K562 (cell line): ENCODE measurements around the gene MRPL28. TPM values are rescaled to one million over a fixed set of nuclear protein-coding genes. Genes with fewer than 3 reads are reported as not detected.

Source experiments
- BRF1 ChIP-seq: IDR thresholded peaks from 3 replicates; pipeline ENCODE4 v1.6.1; 2011; ENCODE audit warnings: borderline replicate concordance, mild to moderate bottlenecking; ENCODE audit not compliant: insufficient read length; ENCODE audit errors: extremely low read depth
- CREM ChIP-seq: IDR thresholded peaks from 2 replicates; pipeline ENCODE4 v1.6.1; 2014; ENCODE audit warnings: antibody characterized with exemption, low read depth
- GATAD2A ChIP-seq: fragments of 450-650 bp; IDR thresholded peaks from 2 replicates; pipeline ENCODE4 v1.6.1; 2017
- HMGN3 ChIP-seq: IDR thresholded peaks from 2 replicates; pipeline ENCODE4 v1.6.1; 2011; ENCODE audit warnings: borderline replicate concordance, low read depth, mild to moderate bottlenecking, mixed read lengths, low read length; ENCODE audit not compliant: insufficient read length; ENCODE audit errors: extremely low read depth
- MTF1 ChIP-seq: fragments of 250-450 bp; sonication (Bioruptor Pico); IDR thresholded peaks from 2 replicates; pipeline ENCODE4 v1.9.0; 2021; ENCODE audit warnings: moderate library complexity, mild to moderate bottlenecking, inconsistent platforms, borderline replicate concordance
- NCOA1 ChIP-seq: fragments of 450-650 bp; IDR thresholded peaks from 2 replicates; pipeline ENCODE4 v1.6.1; 2016; ENCODE audit warnings: low read depth
- PHF8 ChIP-seq: fragments of 200-600 bp; sonication (generic); IDR thresholded peaks from 2 replicates; pipeline ENCODE4 v1.6.1; 2012; ENCODE audit warnings: mixed run types, mild to moderate bottlenecking, inconsistent platforms, low read length, moderate library complexity, borderline replicate concordance
- POLR2A ChIP-seq: fragments of 450-650 bp; conservative IDR thresholded peaks from 2 replicates; pipeline ENCODE4 v1.6.1; 2016
- POLR2AphosphoS5 ChIP-seq: IDR thresholded peaks from 2 replicates; pipeline ENCODE4 v1.6.1; 2011; ENCODE audit warnings: mild to moderate bottlenecking, low read depth, low read length, moderate library complexity; ENCODE audit not compliant: control insufficient read depth, insufficient read depth
- RAD21 ChIP-seq, 2 experiments: fragments of 250-450 bp in 1 of 2; fragments of 450-650 bp in 1 of 2; sonication (Bioruptor Pico) in 1 of 2; formaldehyde crosslinking in 1 of 2; IDR thresholded peaks in 1 of 2; conservative IDR thresholded peaks in 1 of 2; 2 replicates each; pipeline versions ENCODE4 v1.4.0 to v1.8.0; 2020 to 2022; ENCODE audit warnings: mild to moderate bottlenecking in 2 of 2, moderate library complexity in 1 of 2
- SRSF9 ChIP-seq: fragments of 200-400 bp; formaldehyde crosslinking; IDR thresholded peaks from 2 replicates; pipeline ENCODE4 v1.6.1; 2017; ENCODE audit warnings: low read depth, low read length, borderline replicate concordance
- ZFP1 ChIP-seq: fragments of 450-650 bp; formaldehyde crosslinking; IDR thresholded peaks from 2 replicates; pipeline ENCODE4 v1.4.0; 2020; ENCODE audit warnings: mild to moderate bottlenecking, mixed read lengths
- ZNF197 ChIP-seq: fragments of 200-800 bp; sonication (Bioruptor generic); IDR thresholded peaks from 2 replicates; pipeline ENCODE4 v1.6.1; 2016; ENCODE audit warnings: low read depth, missing genetic modification characterization, missing compliant biosample characterization
- ZNF239 ChIP-seq: fragments of 250-450 bp; sonication (Bioruptor Pico); IDR thresholded peaks from 2 replicates; pipeline ENCODE4 v1.4.0; 2020; ENCODE audit warnings: mild to moderate bottlenecking
- ZNF57 ChIP-seq: fragments of 450-650 bp; formaldehyde crosslinking; IDR thresholded peaks from 2 replicates; pipeline ENCODE4 v1.4.0; 2020; ENCODE audit warnings: mild to moderate bottlenecking, moderate library complexity
- ZNF644 ChIP-seq: fragments of 200-800 bp; sonication (Bioruptor generic); IDR thresholded peaks from 2 replicates; pipeline ENCODE4 v1.6.1; 2016; ENCODE audit warnings: low read depth, missing genetic modification characterization, missing compliant biosample characterization
- polyA plus RNA-seq, 8 experiments: library from polyadenylated mRNA; depleted of rRNA in 4 of 8; stranded (reverse) in 5 of 8; unstranded in 3 of 8; fragments of >200 nt; fragmentation: Nextera tagmentation in 2 of 8; fragmentation: Illumina TruSeq in 1 of 8; extraction: Ambion mirVana in 2 of 8; extraction: Trizol in 1 of 8; gene quantifications; 2 replicates each; pipeline versions ENCODE4 v1.2.1 to v1.2.3, GENCODE V29; 2011 to 2014; ENCODE audit warnings: inconsistent platforms in 1 of 8, missing spikeins in 1 of 8
- total RNA-seq, 7 experiments: library from RNA; depleted of rRNA in 6 of 7; stranded (reverse); fragments of >200 nt in 6 of 7; fragmentation: Illumina TruSeq in 2 of 7; extraction: Trizol in 2 of 7; gene quantifications; 2 replicates each; pipeline versions ENCODE4 v1.2.1 to v1.2.3, GENCODE V29; 2011 to 2021; ENCODE audit warnings: low replicate concordance in 1 of 7
- TF ChIP-seq, protein P1 (sequence below), 2 experiments: fragments of 450-650 bp; conservative IDR thresholded peaks; 2 replicates each; pipeline ENCODE4 v1.6.1; 2017; ENCODE audit warnings: mild to moderate bottlenecking in 2 of 2, moderate library complexity in 2 of 2
- TF ChIP-seq, protein P2 (sequence below): sonication (generic); formaldehyde crosslinking; IDR thresholded peaks from 2 replicates; pipeline ENCODE4 v1.8.0; 2022; ENCODE audit warnings: missing genetic modification reagents, mild to moderate bottlenecking, borderline replicate concordance
- TF ChIP-seq, protein P3 (sequence below), 2 experiments: fragments of 150-350 bp in 1 of 2; IDR thresholded peaks; 2 replicates each; pipeline ENCODE4 v1.6.1; 2012 to 2016; ENCODE audit warnings: low read depth in 2 of 2, low read length in 2 of 2, mild to moderate bottlenecking in 1 of 2, moderate library complexity in 1 of 2

MRPL28 gene
- total and polyA plus RNA-seq, 9 of the 15 experiments (the other 6 are each of a cell fraction or from before 2014, with no cell fraction given), result 2.5 to 323 (median 175) TPM

- TF ChIP-seq, protein P1, sequence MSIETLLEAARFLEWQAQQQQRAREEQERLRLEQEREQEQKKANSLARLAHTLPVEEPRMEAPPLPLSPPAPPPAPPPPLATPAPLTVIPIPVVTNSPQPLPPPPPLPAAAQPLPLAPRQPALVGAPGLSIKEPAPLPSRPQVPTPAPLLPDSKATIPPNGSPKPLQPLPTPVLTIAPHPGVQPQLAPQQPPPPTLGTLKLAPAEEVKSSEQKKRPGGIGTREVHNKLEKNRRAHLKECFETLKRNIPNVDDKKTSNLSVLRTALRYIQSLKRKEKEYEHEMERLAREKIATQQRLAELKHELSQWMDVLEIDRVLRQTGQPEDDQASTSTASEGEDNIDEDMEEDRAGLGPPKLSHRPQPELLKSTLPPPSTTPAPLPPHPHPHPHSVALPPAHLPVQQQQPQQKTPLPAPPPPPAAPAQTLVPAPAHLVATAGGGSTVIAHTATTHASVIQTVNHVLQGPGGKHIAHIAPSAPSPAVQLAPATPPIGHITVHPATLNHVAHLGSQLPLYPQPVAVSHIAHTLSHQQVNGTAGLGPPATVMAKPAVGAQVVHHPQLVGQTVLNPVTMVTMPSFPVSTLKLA (conservative IDR thresholded peaks at IDR 0.05), result no peak; a peak in 2 of 4 replicates
- TF ChIP-seq ZFP1, result no peak
- no peak for TF ChIP-seq ZNF644 (tag)
- no peak for TF ChIP-seq CREM
- no peak for TF ChIP-seq POLR2AphosphoS5
- TF ChIP-seq ZNF239 (CRISPR knock-in tag), result no peak
- TF ChIP-seq ZNF57, result no peak
- TF ChIP-seq, protein P2, sequence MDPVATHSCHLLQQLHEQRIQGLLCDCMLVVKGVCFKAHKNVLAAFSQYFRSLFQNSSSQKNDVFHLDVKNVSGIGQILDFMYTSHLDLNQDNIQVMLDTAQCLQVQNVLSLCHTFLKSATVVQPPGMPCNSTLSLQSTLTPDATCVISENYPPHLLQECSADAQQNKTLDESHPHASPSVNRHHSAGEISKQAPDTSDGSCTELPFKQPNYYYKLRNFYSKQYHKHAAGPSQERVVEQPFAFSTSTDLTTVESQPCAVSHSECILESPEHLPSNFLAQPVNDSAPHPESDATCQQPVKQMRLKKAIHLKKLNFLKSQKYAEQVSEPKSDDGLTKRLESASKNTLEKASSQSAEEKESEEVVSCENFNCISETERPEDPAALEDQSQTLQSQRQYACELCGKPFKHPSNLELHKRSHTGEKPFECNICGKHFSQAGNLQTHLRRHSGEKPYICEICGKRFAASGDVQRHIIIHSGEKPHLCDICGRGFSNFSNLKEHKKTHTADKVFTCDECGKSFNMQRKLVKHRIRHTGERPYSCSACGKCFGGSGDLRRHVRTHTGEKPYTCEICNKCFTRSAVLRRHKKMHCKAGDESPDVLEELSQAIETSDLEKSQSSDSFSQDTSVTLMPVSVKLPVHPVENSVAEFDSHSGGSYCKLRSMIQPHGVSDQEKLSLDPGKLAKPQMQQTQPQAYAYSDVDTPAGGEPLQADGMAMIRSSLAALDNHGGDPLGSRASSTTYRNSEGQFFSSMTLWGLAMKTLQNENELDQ (CRISPR knock-in tag), result no peak
- peak; percentile 79; the same call in 1 of the 2 replicates for TF ChIP-seq PHF8
- no peak for TF ChIP-seq MTF1
- TF ChIP-seq BRF1, result no peak
- TF ChIP-seq RAD21 (CRISPR knock-in tag; conservative IDR thresholded peaks at IDR 0.05 in 1 of 2, IDR thresholded peaks at IDR 0.05 in 1 of 2), result no peak
- TF ChIP-seq HMGN3, result no peak
- no peak; the same call in 1 of the 2 replicates for TF ChIP-seq POLR2A
- 0 out of 2 replicates have a peak, but pooled peaks have one; percentile 24 for TF ChIP-seq GATAD2A
- TF ChIP-seq, protein P3, sequence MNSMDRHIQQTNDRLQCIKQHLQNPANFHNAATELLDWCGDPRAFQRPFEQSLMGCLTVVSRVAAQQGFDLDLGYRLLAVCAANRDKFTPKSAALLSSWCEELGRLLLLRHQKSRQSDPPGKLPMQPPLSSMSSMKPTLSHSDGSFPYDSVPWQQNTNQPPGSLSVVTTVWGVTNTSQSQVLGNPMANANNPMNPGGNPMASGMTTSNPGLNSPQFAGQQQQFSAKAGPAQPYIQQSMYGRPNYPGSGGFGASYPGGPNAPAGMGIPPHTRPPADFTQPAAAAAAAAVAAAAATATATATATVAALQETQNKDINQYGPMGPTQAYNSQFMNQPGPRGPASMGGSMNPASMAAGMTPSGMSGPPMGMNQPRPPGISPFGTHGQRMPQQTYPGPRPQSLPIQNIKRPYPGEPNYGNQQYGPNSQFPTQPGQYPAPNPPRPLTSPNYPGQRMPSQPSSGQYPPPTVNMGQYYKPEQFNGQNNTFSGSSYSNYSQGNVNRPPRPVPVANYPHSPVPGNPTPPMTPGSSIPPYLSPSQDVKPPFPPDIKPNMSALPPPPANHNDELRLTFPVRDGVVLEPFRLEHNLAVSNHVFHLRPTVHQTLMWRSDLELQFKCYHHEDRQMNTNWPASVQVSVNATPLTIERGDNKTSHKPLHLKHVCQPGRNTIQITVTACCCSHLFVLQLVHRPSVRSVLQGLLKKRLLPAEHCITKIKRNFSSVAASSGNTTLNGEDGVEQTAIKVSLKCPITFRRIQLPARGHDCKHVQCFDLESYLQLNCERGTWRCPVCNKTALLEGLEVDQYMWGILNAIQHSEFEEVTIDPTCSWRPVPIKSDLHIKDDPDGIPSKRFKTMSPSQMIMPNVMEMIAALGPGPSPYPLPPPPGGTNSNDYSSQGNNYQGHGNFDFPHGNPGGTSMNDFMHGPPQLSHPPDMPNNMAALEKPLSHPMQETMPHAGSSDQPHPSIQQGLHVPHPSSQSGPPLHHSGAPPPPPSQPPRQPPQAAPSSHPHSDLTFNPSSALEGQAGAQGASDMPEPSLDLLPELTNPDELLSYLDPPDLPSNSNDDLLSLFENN (IDR thresholded peaks at IDR 0.05; ENCODE audit: low read depth in 2 of 2, low read length in 2 of 2), result no peak
- TF ChIP-seq ZNF197 (CRISPR knock-in tag), result no peak
- no peak for TF ChIP-seq NCOA1
- no peak for TF ChIP-seq SRSF9
Observed at GRCh38 chr16:381789-382717, 11.7 kb upstream of the MRPL28 start, which contains the start of gene PGAP6 (continued).
